Stimulated activated CD4-positive, alpha-beta T cell treated with anti-CD3 and anti-CD28 coated beads, TNF-alpha, amount 100 ng/mL, for 24 hours (primary cell): ENCODE data around the gene UST.

ENCODE experiments used
- DNase-seq, 3 experiments: peaks; one replicate each; pipeline ENCODE4 v3.0.0-alpha.2; 2020; ENCODE audit warnings: low read depth in 3 of 3

The UST gene, protein sequence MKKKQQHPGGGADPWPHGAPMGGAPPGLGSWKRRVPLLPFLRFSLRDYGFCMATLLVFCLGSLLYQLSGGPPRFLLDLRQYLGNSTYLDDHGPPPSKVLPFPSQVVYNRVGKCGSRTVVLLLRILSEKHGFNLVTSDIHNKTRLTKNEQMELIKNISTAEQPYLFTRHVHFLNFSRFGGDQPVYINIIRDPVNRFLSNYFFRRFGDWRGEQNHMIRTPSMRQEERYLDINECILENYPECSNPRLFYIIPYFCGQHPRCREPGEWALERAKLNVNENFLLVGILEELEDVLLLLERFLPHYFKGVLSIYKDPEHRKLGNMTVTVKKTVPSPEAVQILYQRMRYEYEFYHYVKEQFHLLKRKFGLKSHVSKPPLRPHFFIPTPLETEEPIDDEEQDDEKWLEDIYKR

DNA sequence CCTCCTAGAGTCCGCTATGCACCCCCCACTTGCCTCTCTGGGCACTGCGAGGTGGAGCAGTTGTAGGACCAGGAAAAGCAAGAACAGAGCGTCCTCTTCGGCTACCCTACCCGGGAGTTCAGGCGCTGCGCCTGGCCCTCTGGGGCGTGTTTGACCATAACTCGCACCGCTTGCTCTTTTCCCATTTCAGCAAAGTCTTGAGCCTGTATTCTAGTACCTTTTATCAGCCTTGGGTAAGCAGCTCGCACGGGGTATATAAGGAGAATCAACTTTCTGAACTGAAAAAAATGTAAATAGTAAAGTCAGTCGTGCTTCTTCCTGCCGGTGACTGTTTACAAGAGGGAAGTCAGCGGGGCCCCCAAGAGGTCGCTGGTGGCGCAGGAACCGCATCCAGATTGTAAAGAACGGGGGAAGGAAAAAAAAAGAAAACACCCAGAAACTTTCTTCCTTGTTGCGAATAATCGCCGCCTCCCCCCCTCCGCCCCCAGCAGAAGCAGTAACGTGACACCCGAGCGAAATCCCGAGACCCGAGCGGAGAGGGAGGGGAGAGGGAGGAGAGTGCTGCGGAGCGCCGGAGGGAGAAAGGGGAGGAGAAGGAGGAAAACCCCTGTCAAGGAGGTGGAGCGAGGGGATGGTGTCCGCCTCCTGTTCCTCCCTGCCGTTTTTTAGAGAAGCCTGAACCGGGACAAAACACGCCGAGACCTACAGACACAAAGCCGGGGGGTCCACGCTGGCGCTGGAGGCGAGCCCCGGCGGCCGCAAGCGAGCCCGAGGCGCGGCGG is at the start of gene UST:
Gene UST (plus strand): TSS at position 668 of the 782 bp plus-strand sequence. CDS start 401 bp downstream, outside the sequence.
- DNase-seq: peak in 1 of 3 experiments; percentile 53

DNA sequence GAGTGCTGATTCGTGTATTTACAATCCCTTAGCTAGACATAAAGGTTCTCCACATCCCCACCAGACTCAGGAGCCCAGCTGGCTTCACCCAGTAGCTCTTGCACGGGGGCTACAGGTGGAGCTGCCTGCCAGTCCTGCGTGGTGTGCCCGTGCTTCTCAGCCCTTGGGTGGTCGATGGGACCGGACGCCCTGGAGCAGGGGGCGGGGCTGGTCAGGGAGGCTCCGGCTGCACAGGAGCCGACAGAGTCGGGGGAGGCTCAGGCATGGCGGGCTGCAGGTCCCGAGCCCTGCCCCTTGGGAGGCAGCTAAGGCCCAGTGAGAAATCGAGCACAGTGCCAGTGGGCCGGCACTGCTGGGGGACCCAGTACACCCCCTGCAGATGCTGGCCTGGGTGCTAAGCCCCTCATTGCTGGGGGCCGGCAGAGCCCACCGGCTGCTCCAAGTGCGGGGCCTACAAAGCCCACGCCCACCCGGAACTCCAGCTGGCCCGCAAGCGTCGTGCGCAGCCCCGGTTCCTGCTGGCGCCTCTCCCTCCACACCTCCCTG is 48.9 kb upstream of the UST start:
- DNase-seq: no peak

DNA sequence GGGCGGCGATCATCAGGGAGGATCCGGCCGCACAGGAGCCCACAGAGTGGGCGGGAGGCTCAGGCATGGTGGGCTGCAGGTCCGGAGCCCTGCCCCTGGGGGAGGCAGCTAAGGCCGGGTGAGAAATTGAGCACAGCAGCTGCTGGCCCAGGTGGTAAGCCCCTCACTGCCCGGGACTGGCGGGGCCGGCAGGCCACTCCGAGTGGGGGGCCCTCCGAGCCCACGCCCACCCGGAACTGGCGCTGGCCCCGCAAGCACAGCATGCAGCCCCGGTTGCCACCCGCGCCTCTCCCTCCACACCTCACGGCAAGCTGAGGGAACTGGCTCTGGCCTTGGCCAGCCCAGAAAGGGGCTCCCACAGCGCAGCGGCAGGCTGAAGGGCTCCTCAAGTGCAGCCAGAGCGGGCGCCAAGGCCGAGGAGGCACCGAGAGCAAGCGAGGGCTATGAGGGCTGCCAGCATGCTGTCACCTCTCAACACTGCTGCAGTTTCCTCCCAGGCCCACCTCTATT is 48.1 kb upstream of the UST start:
- DNase-seq: no peak

DNA sequence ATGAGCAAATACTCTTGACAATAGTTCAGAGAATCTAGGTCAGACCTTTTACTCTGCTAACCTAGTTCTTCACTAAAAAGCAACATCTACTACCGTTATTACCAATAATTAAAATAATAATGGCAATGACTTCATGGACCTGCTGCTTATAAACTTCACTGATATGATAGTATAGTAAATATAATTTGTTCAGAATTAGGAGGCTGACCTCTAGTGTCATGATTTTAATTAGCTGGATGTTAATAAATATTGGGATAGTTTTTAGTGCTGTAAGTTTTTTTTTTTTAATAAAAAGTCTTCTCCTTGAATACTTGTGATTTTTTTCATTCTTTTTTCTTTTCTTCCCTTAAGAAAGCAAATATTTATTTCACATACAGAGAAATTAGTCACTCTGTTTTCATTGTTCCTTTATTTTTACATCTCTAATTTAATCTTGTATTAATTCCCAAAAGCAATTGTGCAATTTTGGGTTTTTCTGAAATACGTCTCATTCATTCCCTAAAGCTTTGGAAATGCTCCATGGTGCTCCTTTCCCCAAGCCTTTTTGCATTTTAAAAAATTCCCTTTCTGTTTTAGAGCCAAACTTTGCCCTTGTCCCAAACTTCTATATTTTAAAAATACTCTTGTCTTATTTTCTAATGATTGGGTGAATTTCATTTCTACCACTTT is 46.6 kb upstream of the UST start:
- no peak for DNase-seq

DNA sequence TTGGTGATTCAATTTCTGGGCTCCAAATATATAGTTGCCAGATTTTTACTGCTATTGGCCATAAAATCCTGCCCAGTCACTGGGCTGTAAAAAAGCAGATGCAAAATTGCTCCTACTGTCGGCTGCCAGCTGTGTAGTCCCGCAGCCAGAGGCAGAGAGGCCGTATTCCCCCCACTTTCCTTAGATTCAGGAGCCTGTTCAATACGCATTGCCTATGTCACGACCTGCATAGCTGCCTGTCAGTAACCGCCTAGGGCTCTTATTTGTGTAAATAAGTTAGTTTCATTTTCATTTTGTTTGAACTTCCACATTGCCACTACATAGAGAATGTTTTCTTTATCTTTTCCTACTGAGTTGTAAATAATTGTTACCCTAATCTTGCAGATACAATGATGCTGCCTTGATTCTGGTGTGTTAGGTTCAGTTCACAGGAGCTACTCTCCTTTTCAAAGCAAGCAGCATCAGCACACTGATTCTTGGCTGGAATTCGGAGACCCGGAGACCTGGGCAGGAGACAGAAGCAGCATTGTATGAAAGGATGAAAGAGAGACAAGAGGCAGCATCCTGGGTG is 46.0 kb upstream of the UST start:
- no peak for DNase-seq

DNA sequence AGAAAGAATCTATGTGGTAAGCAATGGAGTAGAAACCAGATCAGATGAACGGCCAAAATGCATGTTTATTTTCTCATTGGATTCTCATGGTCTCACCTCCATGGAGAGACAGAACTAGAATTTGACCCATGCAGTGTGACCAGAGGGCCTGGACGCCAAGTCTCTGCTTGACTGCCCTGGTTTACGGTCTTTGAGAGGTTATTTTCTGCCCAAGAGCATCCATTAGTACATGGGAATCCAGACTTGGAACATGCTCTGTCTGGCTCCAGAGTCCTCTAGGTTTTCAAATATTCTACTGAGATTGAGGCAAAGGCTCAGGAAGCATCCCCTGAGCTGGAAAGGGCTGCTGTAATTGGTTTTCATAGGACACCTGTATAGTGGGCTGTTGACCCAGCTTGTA is 45.5 kb upstream of the UST start:
- DNase-seq: no peak

DNA sequence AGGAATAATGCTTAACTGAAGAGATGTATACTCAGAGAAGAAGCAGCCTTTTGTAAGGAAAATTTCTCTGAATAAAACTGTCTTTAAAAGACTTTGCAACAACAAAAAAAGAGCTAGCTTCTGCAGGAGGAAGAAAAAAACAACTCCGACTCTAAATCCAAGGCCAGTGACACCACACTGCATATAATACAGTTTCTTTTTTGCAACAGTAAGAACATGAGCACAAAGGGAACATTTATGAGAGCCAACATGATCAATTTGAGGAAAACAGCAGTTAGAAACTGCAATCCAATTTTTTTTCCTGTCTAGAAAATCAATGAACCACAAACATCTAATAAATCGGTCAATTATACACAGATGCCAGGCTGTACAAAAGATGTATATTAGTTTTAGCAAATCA is 42.9 kb upstream of the UST start:
- DNase-seq: no peak

DNA sequence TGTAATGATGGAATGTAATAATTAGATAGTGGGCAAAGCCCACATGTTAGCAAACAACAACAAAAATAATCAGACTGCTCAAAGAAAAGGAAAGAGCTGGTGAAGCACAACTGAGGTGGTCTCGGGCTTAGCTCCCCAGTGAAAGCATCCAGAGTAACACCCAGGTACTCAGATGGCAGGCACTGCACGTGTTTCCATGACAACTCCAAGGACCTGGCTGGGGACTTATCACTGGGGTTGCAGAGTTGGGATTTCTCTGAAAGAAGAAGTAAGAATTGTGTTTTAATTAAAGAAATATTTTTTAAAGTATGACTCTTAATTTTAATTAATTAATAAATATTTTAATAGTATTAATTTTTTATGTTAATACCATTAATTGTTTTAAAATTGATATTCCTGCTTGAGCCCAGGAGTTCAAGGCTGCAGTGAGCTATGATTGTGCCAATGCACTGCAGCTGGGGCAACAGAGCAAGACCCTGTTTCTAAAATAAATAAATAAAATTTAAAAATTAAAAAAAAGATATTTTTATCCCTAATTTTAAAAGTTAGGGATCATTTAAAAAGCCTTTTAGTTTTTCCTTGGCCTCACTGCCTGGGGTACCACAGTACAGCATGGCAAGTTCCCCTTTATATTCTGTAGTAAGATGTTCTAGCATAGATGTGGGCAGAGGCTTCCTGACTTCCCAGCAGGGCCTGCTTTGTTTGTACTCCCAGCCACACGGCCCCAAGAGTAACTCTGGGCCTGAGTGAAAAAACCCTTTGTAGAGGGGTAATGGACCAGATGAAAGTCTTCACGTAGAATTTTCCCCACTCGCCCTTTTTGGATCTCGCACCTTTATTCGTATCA is 42.2 kb upstream of the UST start:
- DNase-seq: no peak

DNA sequence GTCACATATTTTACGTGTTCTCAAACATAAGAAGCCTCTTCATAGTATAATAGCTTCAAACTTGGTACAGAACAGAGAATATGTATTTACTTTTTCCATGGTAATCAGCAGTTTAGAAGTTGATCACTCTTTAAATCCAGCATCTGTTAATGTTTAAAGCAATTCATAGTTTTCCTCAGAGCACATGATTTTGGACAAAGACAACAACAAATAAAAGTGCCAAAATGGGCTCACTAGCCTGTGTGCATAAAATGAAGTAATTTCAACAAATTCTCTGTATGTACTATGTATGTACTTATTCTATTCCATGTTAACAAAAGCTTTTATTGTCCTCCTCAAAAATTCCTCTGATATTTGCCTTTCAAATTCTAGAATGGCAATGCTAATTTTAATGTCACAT is 38.1 kb upstream of the UST start:
- DNase-seq: no peak

DNA sequence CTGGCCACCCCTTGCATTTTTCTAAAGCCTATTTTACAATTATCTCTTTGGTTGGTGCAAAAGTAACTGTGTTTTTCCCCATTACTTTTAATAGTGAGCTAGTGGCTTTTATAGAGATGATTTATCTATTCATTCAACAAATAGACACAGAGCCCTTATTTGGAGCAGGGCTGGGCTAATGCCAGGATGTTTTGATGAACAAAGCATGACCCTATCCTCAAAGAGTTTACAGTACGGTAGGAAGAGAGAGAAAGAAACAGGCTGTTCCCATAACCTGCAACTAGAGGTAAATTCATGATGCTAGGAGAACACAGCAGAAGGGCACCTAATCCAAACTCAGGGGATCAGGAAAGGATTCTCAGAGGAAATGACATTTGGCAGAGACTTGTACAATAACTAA is 37.3 kb upstream of the UST start:
- no peak for DNase-seq

DNA sequence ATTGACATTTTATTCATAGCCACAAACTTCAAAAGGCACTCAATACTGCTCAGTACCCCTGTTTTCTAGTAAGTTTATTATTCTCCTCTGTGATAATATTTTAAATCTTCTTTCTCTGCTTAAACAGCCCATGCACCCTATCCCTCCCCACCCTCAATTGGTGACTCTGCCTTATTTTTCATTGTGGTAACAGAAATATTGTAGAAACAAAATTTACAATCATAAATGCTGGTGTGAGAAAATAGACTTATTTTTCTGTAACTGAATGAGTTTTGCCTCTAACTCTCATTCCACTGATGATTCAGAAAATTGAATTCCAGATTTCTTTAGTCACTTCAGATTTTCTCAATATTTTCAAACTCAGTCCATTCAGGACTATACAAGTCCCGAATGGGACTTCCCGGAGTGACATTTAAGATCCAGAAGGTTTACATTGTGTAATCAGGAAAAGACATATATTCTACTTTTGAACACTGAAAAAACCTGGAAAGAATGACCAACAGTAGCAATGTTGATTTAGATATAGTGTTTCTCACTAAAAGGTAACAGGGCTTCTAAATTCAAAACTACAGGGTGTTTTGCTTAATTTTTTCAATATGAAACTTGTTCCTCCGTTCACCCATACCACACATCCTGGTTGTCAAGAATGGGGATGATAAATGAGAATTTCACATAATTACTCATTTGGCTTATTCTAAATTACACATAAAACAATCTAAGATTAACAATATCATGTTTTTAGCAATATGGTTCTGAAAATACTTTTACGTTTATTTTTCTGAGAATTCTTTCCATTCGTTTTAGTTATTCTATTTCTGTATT is 34.8 kb upstream of the UST start:
- no peak for DNase-seq

DNA sequence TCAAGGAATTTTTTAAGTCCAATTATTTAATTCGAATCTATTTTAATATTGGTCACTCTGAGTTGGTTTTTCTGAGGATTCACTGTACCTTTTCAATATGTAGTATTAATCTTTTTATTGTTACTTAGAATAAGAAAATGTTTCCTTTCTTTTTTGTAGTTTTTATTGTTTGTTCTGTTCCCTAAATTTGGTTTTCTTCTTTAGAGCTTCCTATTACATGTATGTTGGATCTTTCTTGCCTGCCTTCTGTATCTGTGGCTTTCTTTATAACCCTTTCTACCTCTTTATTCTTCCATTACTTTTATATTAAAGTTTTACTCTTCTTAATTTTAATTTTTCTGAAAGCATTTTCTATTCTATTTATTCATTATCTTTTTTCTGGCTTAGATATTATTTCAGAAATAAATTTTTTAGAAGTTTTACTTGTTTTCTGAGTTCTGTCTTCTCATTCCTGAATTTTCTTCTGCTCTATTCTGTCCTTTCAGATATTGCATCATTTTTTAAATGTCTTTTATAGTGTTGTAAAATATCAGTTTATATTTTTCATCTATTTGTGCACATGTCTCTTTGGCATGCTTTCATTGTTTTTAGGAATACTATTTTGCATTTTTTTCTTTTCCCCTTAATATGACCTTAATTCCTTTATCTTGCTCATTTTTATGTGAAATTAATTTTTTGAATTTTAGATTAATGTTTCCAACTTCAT is 33.6 kb upstream of the UST start:
- no peak for DNase-seq

DNA sequence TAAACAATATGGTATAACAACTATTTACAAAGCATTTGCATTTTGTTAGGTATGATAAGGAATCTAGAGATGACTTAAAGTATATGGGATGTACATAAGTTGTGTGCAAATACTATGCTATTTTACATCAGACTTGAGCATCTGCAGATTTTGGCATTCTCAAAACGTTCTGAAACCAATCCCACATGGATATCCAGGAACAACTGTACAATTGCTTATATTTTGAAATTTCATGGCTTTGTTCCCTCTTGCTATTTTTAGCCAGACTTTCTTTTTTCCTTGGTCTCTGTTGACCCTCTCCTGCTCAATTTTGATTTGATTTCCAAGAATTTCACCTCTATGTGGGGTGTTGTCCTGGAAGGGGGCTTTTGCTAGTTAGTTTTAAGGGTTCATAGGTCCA is 32.9 kb upstream of the UST start:
- no peak for DNase-seq

DNA sequence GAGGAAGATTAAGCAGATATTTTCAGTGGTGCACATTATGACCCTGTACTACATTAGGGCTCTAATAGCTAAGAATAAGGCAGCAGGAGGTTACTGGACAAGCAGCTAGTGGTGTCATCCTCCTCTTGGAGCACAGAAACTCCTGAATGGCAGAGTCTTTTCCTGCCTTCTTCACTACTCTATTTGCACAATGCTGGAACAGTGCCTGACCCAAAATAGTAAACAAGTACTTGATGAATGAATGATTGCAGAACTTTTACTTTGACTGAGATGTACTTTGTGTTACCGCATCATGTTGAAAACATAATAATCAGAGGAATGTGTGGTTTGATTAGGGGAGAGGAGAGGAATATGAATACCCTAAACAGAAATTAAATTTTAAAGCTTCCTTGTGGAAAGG is 30.0 kb upstream of the UST start:
- no peak for DNase-seq

DNA sequence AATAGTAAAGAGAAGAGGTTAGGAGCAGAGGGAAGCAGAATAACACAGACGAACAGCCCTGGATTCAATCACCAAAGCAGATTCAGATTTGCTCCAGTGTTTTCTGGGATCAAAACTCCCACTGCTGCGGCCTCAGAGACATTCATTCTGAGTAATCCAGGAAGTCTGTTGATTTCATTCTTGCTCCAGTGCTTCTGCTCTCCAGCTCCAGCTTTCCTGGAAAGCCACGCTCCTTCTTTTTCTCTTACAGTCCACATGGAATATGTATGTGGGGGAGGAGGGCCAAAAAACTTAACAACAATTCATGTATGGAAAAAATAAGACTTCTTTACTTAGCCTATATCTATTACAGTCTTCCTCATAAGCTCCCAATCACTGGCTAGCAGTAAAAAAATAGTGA is 26.4 kb upstream of the UST start:
- DNase-seq: no peak

DNA sequence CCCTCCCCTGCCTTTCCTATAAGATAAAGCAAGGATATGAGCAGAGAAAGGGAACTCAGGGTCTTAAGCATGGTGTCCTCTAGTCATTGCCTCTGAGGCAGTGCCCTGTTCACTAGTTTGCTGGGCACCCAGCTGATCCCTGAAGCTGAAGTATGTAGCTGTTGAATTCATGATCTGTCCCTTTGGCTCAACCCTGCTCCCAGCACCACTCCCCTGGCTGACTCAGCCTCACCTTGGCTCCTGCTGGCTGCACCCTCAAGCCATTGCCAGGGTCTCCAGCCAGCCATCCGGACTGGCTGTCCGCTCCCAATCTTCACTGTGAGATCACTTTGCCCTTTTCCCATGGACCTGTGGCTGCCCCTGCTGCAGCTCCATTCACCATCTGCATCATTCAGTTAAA is 25.9 kb upstream of the UST start:
- DNase-seq: no peak

DNA sequence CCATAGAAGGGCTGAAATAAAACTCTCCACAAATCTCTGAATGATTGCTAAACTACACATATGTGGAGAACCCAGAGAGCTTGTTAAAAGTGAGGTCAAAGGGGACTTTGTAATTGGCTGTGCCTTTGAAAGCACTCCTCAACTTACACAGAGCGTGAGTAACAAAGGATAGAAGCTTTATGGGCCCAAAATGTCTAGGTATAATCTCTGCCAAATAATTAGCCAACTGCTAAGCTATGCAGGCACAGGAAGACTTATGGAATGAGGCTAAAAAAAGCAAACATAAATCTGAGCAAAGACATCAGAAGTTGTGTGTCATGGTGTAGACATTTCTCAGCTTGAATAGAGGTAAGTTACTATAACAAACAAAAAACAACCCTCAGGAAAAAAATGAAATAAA is 23.3 kb upstream of the UST start:
- no peak for DNase-seq

DNA sequence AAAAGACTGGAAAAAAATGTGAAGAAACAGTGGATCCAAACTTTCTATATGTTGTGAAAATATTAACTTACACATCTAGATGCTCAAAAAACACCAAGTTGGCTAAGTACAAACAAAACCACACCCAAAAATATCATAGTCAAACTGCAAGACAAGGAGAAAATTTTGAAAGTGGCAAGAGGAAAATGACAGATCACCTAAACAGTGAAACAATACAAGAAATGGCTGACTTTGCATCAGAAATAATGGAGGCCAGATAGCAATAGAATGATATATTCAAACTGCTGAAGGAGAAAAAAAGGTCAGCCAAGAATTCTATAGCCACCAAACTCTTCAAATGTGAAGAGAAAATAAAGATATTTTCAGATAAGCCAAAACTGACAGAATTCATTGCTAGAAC is 22.4 kb upstream of the UST start:
- no peak for DNase-seq

DNA sequence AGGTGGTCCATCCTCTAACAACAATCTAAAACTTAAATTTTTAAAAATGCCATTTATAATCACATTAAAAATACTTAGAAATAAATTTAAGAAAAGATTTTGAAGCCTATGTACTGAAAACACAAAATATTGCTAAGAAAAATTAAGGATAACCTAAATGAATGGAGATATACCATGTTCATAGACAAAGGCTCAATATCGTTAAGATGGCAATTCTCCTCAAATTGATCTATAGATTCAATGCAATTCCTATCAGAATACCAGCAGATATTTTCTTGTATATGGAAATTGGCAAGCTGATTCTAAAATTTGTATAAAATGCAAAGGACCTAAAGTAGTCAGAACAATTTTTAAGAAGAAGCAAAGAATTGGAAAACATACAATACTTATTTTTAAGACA is 19.7 kb upstream of the UST start:
- DNase-seq: no peak
